PC-3 (cell line): ENCODE data around the gene IP6K3.

Source experiments
- CTCF ChIP-seq: fragments of 300-600 bp; sonication (generic); conservative IDR thresholded peaks from 2 replicates; pipeline ENCODE4 v1.5.1; 2017; ENCODE audit warnings: antibody characterized with exemption, low read depth, mild to moderate bottlenecking, low read length
- EZH2 ChIP-seq: fragments of 300-600 bp; sonication (generic); IDR thresholded peaks from one replicate; pipeline ENCODE4 v1.6.1; 2017; ENCODE audit warnings: antibody characterized with exemption, mild to moderate bottlenecking, low read length; ENCODE audit not compliant: unreplicated experiment

DNA sequence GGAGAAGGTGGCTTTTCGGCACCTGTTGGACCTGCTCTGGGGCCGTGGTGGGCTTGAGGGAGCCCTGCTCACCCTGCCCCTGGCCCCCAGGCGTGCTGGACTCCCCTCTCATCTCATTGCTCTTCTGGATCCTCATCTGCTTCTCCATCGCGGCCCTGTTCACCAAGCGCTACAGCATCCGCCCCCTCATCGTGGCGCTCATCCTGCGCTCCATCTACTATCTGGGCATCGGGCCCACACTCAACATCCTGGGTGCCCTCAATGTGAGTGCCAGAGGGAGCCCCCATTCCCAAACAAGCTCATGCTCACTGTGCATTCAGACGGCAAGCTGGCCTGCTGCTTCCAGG is 57.6 kb downstream of the IP6K3 start:
- TF ChIP-seq CTCF (no peak), EZH2 (no peak)
